ENCODE data around the gene BBS10. TPM values are rescaled to one million over a fixed set of nuclear protein-coding genes. Genes with fewer than 3 reads are reported as not detected.
"Not testable (repeated sequence)": the region's sequence is repeated elsewhere in the genome, so short reads cannot be mapped to it uniquely, and the experiment has no call there.

Gene BBS10
- total RNA-seq, 4 donors from 2014 or later, result 2.5 to 5.2 (median 3.1) TPM

- H3K9me3 ChIP-seq, result no peaks in the 10 kb centered on the region
- no peak overlapping the region for H3K27ac ChIP-seq
- no peak for TF ChIP-seq CTCF (IDR thresholded peaks at IDR 0.05)
- no peak for TF ChIP-seq POLR2A (IDR thresholded peaks at IDR 0.05)
- no peak for DNase-seq
- H3K4me3 ChIP-seq, result no peak overlapping the region
- no peaks in the 10 kb centered on the region for H3K36me3 ChIP-seq
- H3K4me1 ChIP-seq, result no peaks in the 10 kb centered on the region
- H3K27me3 ChIP-seq, result no peaks in the 10 kb centered on the region
Measured at GRCh38 chr12:76329606-76330005, 18.6 kb downstream of the BBS10 start.

DNA sequence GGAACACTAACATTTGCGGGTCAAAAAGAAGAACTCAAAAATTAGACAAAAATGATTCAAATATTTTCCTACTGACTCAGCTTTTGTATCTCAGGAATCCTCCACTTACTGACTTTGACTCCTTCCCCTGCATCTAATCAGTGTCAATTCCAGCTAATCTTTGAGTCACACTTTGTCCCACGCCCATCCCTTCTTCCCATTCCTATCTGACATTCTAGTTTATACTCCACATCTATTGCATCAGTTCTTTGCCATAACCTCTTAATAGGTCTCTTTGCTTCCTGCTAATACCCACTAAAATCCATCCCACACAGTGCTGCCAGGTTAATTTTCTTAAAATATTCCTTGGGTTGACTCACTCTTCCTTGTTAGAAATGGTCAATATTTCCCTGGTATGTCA lies 19.1 kb downstream of the BBS10 start:
- Histone ChIP-seq H3K4me1 (no peaks in the 10 kb centered on the region), H3K4me3 (no peak overlapping the region), H3K36me3 (no peaks in the 10 kb centered on the region), H3K9me3 (no peaks in the 10 kb centered on the region), H3K27me3 (no peaks in the 10 kb centered on the region), H3K27ac (no peak overlapping the region)
- TF ChIP-seq POLR2A (IDR thresholded peaks at IDR 0.05) (no peak), CTCF (IDR thresholded peaks at IDR 0.05) (no peak)
- DNase-seq, result no peak

- not testable (repeated sequence) for H3K9me3 ChIP-seq, DNase-seq, H3K36me3 ChIP-seq, H3K27ac ChIP-seq, H3K4me1 ChIP-seq, H3K4me3 ChIP-seq, H3K27me3 ChIP-seq
Measured at GRCh38 chr12:76319595-76320319, 28.5 kb downstream of the BBS10 start.

DNA sequence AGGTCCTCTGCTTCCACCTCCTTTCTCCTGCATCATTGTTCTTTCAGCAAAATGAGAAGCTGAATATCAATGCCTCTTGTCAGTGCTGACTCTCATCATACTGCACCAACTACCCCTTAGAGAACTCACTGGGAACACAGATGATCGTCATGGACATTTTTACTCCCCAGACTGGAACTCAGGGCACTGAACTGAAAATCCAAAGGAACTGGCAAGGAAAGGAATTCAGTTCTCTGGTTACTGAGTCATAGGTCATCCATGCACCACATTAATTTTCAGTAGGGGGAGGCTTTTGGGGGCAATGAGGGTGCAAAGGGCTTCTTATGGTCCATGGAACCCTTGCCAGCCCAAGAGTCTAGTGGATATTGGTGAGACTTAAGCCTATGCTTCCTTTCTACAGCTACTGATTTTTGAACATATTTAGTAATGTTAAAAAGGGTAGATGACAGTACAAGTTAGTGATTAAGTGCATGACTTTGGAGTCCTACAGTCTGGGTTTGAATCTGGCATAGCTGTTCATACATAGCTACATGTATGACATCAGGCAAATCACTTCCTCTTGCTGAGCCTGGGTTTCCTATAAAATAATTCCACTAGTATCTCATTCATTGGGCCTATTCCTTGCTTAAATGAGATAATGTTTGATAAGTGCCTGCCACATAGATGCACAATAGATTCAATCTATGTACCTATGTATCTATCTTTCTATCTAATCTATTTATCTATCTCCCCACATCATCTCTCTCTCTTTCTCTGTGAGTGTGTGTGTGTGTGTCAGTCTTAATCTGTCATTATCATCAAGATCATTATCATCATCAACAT lies 29.2 kb downstream of the BBS10 start:
- no peak overlapping the region for H3K27ac ChIP-seq
- TF ChIP-seq POLR2A (IDR thresholded peaks at IDR 0.05) (no peak), CTCF (IDR thresholded peaks at IDR 0.05) (no peak)
- H3K4me1 ChIP-seq, result no peaks in the 10 kb centered on the region
- no peaks in the 10 kb centered on the region for H3K27me3 ChIP-seq
- no peaks in the 10 kb centered on the region for H3K9me3 ChIP-seq
- no peak for DNase-seq
- no peaks in the 10 kb centered on the region for H3K36me3 ChIP-seq
- H3K4me3 ChIP-seq, result no peak overlapping the region

GRCh38 chr12:76317976-76318375 lies 30.2 kb downstream of the BBS10 start:
- no peaks in the 10 kb centered on the region for H3K36me3 ChIP-seq
- H3K27me3 ChIP-seq, result no peaks in the 10 kb centered on the region
- no peaks in the 10 kb centered on the region for H3K4me1 ChIP-seq
- TF ChIP-seq POLR2A (IDR thresholded peaks at IDR 0.05), result no peak
- no peak for TF ChIP-seq CTCF (IDR thresholded peaks at IDR 0.05)
- no peak overlapping the region for H3K4me3 ChIP-seq
- H3K9me3 ChIP-seq, result no peaks in the 10 kb centered on the region
- no peak for DNase-seq
- no peak overlapping the region for H3K27ac ChIP-seq

DNA sequence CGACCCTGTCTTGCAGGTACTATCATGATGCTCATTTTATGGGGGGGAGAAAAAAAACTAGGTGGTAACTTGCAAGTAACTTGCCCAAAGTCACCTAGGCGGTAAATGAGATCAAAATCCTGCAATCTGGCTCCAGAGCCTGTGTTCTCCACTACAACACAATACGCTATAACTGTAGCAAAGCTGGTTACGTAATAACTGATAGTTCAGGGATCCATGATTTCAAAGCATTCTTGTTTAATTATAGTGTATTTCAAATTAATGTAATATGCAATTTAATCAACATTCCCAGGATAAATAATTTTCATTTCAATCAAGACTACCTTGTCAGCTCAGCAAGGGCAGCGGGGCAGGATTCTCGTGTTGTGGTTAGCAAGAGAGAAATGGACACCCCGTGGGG lies 31.7 kb downstream of the BBS10 start:
- no peak for DNase-seq
- Histone ChIP-seq H3K27me3 (no peaks in the 10 kb centered on the region), H3K36me3 (no peaks in the 10 kb centered on the region), H3K9me3 (no peaks in the 10 kb centered on the region), H3K4me3 (no peak overlapping the region), H3K4me1 (no peaks in the 10 kb centered on the region), H3K27ac (no peak overlapping the region)
- TF ChIP-seq CTCF (IDR thresholded peaks at IDR 0.05) (no peak), POLR2A (IDR thresholded peaks at IDR 0.05) (no peak)

All from Peyer's patch (tissue), 4 donors.